Endothelial cell of umbilical vein (primary cell): ENCODE results near the gene ALDH6A1. TPM values are rescaled to one million over a fixed set of nuclear protein-coding genes. Genes with fewer than 3 reads are reported as not detected.

Source experiments
- BruUV-seq: library from RNA; stranded (reverse); fragments of 400-500 nt; replicated peaks from 2 replicates; lab custom pipeline; 2021; lab: Mats Ljungman, UMichigan
- CTCF ChIA-PET: fragments of 300-600, 350-600 bp; sonication (Branson Sonifier 250); formaldehyde crosslinking; loops from one replicate; lab custom pipeline; 2021; ENCODE audit warnings: antibody characterized with exemption, inconsistent platforms; lab: Charles Lee
- POLR2A ChIA-PET: fragments of 300-600, 350-600 bp; sonication (Branson Sonifier 250); formaldehyde crosslinking; loops from one replicate; lab custom pipeline; 2021; ENCODE audit warnings: antibody characterized with exemption, inconsistent platforms; lab: Charles Lee
- DNase-seq: peaks from one replicate; pipeline ENCODE4 v3.0.0-alpha.2; 2011; ENCODE audit warnings: low read depth, low spot score
- FAIRE-seq: peaks from 2 replicates; lab custom pipeline; 2011; peaks lifted over from hg19 to GRCh38; lab: Jason Lieb, UNC
- H2AFZ ChIP-seq: 2 replicates; pipeline ENCODE4 v1.6.0; 2012; ENCODE audit warnings: low read depth, low read length, control low read depth, inconsistent platforms
- H3K27ac ChIP-seq: 2 replicates; pipeline ENCODE4 v1.5.1; 2011; ENCODE audit warnings: low read depth, mild to moderate bottlenecking, control low read depth, low read length, moderate library complexity; ENCODE audit not compliant: insufficient read depth
- H3K27me3 ChIP-seq, 2 experiments: 2 replicates each; pipeline versions ENCODE4 v1.6.0 to v1.6.1; 2011; ENCODE audit warnings: low read length in 2 of 2, mixed read lengths in 1 of 2; ENCODE audit not compliant: control insufficient read depth in 2 of 2, insufficient read depth in 2 of 2
- H3K36me3 ChIP-seq, 2 experiments: 2 replicates in 1 of 2; 3 replicates in 1 of 2; pipeline ENCODE4 v1.5.1; 2011; ENCODE audit warnings: low read length in 2 of 2, mild to moderate bottlenecking in 1 of 2, moderate library complexity in 1 of 2; ENCODE audit not compliant: control insufficient read depth in 2 of 2, insufficient read depth in 2 of 2; ENCODE audit errors: extremely low read depth in 1 of 2
- H3K4me1 ChIP-seq: 3 replicates; pipeline ENCODE4 v1.5.1; 2011; ENCODE audit warnings: mild to moderate bottlenecking, low read length; ENCODE audit not compliant: control insufficient read depth, insufficient read depth; ENCODE audit errors: extremely low read depth
- H3K4me2 ChIP-seq: 2 replicates; pipeline ENCODE4 v1.6.1; 2011; ENCODE audit warnings: low read length, control low read depth, mixed read lengths; ENCODE audit not compliant: insufficient read depth
- H3K4me3 ChIP-seq, 3 experiments: fragments of 200-600 bp in 1 of 3; sonication (generic), shearing (Covaris generic) in 1 of 3; replicated peaks in 1 of 3; 2 replicates each; pipeline ENCODE4 v1.5.1; 2011 to 2016; ENCODE audit warnings: control low read depth in 3 of 3, low read length in 3 of 3, mild to moderate bottlenecking in 2 of 3, inconsistent platforms in 1 of 3, low read depth in 1 of 3, moderate library complexity in 1 of 3; ENCODE audit not compliant: insufficient read depth in 1 of 3
- H3K79me2 ChIP-seq: 2 replicates; pipeline ENCODE4 v1.6.0; 2012; ENCODE audit warnings: low read length, inconsistent platforms; ENCODE audit not compliant: control insufficient read depth, insufficient read depth
- H3K9ac ChIP-seq: replicated peaks from 2 replicates; pipeline ENCODE3; 2011; ENCODE audit warnings: low read length, control low read depth; ENCODE audit not compliant: insufficient read depth; ENCODE audit errors: extremely low read depth
- H3K9me1 ChIP-seq: replicated peaks from 3 replicates; pipeline ENCODE4 v1.6.0; 2011; ENCODE audit warnings: mild to moderate bottlenecking, low read length; ENCODE audit not compliant: control insufficient read depth, insufficient read depth; ENCODE audit errors: extremely low read depth
- H3K9me3 ChIP-seq: replicated peaks from 2 replicates; pipeline ENCODE4 v1.5.1; 2012; ENCODE audit warnings: low read length, inconsistent platforms; ENCODE audit not compliant: control insufficient read depth, insufficient read depth
- H4K20me1 ChIP-seq: replicated peaks from 2 replicates; pipeline ENCODE3; 2011; ENCODE audit warnings: mild to moderate bottlenecking, low read length; ENCODE audit not compliant: control insufficient read depth, insufficient read depth; ENCODE audit errors: extremely low read depth
- EZH2 ChIP-seq: IDR thresholded peaks from 2 replicates; pipeline ENCODE4 v1.6.1; 2012; ENCODE audit warnings: borderline replicate concordance, low read depth, mild to moderate bottlenecking, moderate library complexity, low read length, inconsistent platforms; ENCODE audit not compliant: severe bottlenecking
- FOS ChIP-seq: IDR thresholded peaks from 2 replicates; pipeline ENCODE4 v1.6.1; 2011; ENCODE audit warnings: mild to moderate bottlenecking, low read length, moderate library complexity, borderline replicate concordance; ENCODE audit not compliant: insufficient read depth
- GATA2 ChIP-seq: IDR thresholded peaks from 2 replicates; pipeline ENCODE4 v1.7.0; 2011; ENCODE audit warnings: low read depth, mild to moderate bottlenecking, moderate library complexity, mixed read lengths, low read length; ENCODE audit not compliant: insufficient read length, insufficient read depth
- JUN ChIP-seq: IDR thresholded peaks from 2 replicates; pipeline ENCODE4 v1.6.1; 2011; ENCODE audit warnings: borderline replicate concordance, low read depth; ENCODE audit not compliant: insufficient read length, insufficient read depth
- MYC ChIP-seq: IDR thresholded peaks from one replicate; pipeline ENCODE4 v1.6.1; 2011; ENCODE audit warnings: mild to moderate bottlenecking, low read depth, low read length
- POLR2A ChIP-seq: IDR thresholded peaks from 2 replicates; pipeline ENCODE4 v1.6.1; 2012; ENCODE audit warnings: low read depth, mild to moderate bottlenecking, control low read depth, low read length
- POLR2AphosphoS5 ChIP-seq: IDR thresholded peaks from 2 replicates; pipeline ENCODE4 v1.6.1; 2012; ENCODE audit warnings: low read depth, mild to moderate bottlenecking, control low read depth, low read length, moderate library complexity; ENCODE audit not compliant: insufficient read depth
- dilution Hi-C: fragments of 300-500 bp; cut with MboI; formaldehyde crosslinking; loops from one replicate; pipeline ENCODE4 v1.15.0; 2019; ENCODE audit warnings: low sequenced_read_pairs; ENCODE audit not compliant: extremely low pct_ligation_motif_present
- intact Hi-C: fragments of 100-400 bp; cut with micrococcal nuclease; formaldehyde crosslinking; loops from one replicate; pipeline ENCODE4 v1.10.0; 2022
- polyA plus RNA-seq, 4 experiments: library from polyadenylated mRNA; depleted of rRNA in 3 of 4; stranded (reverse) in 3 of 4; unstranded in 1 of 4; fragments of >200 nt; gene quantifications; 2 replicates each; pipeline versions ENCODE4 v1.2.1 to v1.2.3, GENCODE V29; 2011 to 2012; ENCODE audit warnings: missing spikeins in 1 of 4
- total RNA-seq: library from RNA; stranded (reverse); gene quantifications from 2 replicates; pipeline ENCODE4 v1.2.3, GENCODE V29; 2021
- TF ChIP-seq, protein P1 (sequence below): IDR thresholded peaks from 2 replicates; pipeline ENCODE4 v1.6.1; 2011; ENCODE audit not compliant: insufficient read depth, insufficient read length
- TF ChIP-seq, protein P2 (sequence below), 2 donors: IDR thresholded peaks; 1 replicate in 1 of 2; 2 replicates in 1 of 2; pipeline ENCODE4 v1.5.1; 2011; ENCODE audit warnings: low read length in 2 of 2, mild to moderate bottlenecking in 2 of 2, moderate library complexity in 2 of 2, control low read depth in 1 of 2, inconsistent platforms in 1 of 2, low read depth in 1 of 2; ENCODE audit not compliant: insufficient read depth in 1 of 2; ENCODE audit errors: extremely low read depth in 1 of 2

Gene ALDH6A1
- total and polyA plus RNA-seq, 2 donors (not counting 3 experiments of a cell fraction or from before 2014, with no cell fraction given): 5.2 to 10.2 TPM

DNA sequence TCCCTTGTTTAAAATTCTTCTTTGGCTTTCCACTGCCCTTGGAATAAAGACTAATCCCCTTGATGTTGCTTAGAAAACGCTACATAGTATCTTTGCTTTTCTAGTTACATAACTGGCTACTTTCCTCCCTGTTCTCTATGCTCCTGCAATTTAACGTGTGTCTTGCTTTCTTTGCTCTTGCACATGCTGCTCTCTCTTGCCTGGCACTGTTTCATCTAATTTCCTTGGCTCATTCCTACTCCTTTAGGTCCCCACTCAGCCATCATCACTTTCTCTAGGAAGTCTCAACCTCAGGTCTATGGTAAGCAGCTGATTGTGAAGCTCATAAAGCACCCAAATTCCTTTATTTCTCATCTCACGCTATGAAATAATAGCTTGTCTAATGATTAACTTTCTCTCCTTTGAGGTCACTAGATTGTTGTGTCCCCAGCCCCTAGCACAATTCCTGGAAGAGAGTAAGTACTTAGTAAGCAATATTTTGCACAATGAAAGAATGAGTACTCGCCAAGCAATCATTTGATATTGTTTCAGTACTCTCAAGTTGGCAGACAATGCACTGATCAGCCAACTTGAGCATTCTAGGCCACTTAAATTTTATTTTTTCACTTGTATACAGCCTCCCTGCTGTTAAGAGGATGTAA, 3.3 kb downstream of the ALDH6A1 start:
- DNase-seq (peak; percentile 86), FAIRE-seq (peak; percentile 69)
- Histone ChIP-seq H3K4me3 (no peak overlapping the region), H3K9ac (no peak overlapping the region), H3K4me2 (peak overlapping the region; percentile 17), H3K27ac (peak overlapping the region; percentile 5), H3K9me1 (no peaks in the 10 kb centered on the region), H3K9me3 (no peaks in the 10 kb centered on the region), H3K27me3 (no peaks in the 10 kb centered on the region), H3K4me1 (peaks cover 32% of the 10 kb centered on the region), H4K20me1 (no peaks in the 10 kb centered on the region), H3K36me3 (no peaks in the 10 kb centered on the region), H3K79me2 (no peaks in the 10 kb centered on the region), H2AFZ (peak overlapping the region; percentile 8)
- BruUV-seq: no TSS peak
- dilution Hi-C loops: no loop called here
- peak; percentile 5 for TF ChIP-seq JUN
- TF ChIP-seq POLR2A: no peak
- ChIA-PET CTCF (interaction anchor here (1.6 kb wide), 1 partner anchor 33 kb away, joined by 4 read pairs; no protein-coding TSS in a partner anchor), POLR2A (interaction anchor here (0.6 kb wide), 1 partner anchor 413 kb away, joined by 4 read pairs; the partner anchor contains the start of gene ISCA2)
- intact Hi-C loops: no loop called here

DNA sequence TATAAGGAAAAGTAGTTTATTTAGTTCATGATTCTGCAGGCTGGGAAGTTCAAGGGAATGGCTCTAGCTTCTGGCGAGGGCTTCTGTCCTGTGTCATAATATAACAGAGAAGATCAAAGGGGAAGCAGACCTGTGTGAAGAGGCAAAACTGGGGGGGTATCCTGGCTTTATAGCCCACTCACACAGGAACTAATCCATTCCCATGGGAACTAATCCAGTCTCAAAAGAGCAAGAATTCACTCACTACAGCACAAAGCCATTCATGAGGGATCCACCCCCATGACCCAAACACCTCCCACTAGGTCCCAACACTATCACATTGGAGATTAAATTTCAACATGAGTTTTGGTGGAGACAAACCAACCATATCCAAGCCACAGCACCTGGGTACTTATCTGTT, 6.9 kb downstream of the ALDH6A1 start:
- H3K4me2 ChIP-seq: no peak overlapping the region
- no peak for DNase-seq
- H3K9me1 ChIP-seq: no peaks in the 10 kb centered on the region
- no peak overlapping the region for H3K4me3 ChIP-seq
- H4K20me1 ChIP-seq: no peaks in the 10 kb centered on the region
- no peaks in the 10 kb centered on the region for H3K79me2 ChIP-seq
- no peaks in the 10 kb centered on the region for H3K27me3 ChIP-seq
- ChIA-PET CTCF (interaction anchor here (0.9 to 1.2 kb wide), 2 partner anchors 9 to 13 kb away, joined by 3 to 4 read pairs; no protein-coding TSS in a partner anchor), POLR2A (no interaction called here)
- BruUV-seq: no TSS peak
- TF ChIP-seq, protein P1, sequence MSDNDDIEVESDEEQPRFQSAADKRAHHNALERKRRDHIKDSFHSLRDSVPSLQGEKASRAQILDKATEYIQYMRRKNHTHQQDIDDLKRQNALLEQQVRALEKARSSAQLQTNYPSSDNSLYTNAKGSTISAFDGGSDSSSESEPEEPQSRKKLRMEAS: no peak
- no peak for TF ChIP-seq FOS
- TF ChIP-seq POLR2A: no peak
- TF ChIP-seq POLR2AphosphoS5: no peak
- TF ChIP-seq, protein P2, sequence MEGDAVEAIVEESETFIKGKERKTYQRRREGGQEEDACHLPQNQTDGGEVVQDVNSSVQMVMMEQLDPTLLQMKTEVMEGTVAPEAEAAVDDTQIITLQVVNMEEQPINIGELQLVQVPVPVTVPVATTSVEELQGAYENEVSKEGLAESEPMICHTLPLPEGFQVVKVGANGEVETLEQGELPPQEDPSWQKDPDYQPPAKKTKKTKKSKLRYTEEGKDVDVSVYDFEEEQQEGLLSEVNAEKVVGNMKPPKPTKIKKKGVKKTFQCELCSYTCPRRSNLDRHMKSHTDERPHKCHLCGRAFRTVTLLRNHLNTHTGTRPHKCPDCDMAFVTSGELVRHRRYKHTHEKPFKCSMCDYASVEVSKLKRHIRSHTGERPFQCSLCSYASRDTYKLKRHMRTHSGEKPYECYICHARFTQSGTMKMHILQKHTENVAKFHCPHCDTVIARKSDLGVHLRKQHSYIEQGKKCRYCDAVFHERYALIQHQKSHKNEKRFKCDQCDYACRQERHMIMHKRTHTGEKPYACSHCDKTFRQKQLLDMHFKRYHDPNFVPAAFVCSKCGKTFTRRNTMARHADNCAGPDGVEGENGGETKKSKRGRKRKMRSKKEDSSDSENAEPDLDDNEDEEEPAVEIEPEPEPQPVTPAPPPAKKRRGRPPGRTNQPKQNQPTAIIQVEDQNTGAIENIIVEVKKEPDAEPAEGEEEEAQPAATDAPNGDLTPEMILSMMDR (IDR thresholded peaks at IDR 0.05; ENCODE audit: extremely low read depth in 1 of 2, insufficient read depth in 1 of 2, low read depth in 1 of 2, low read length in 2 of 2): no peak
- TF ChIP-seq MYC: no peak
- no peak for TF ChIP-seq JUN
- TF ChIP-seq EZH2: no peak
- no peak for TF ChIP-seq GATA2
- H3K27ac ChIP-seq: no peak overlapping the region
- FAIRE-seq: no peak
- no peaks in the 10 kb centered on the region for H3K36me3 ChIP-seq
- H3K4me1 ChIP-seq: peaks cover 16% of the 10 kb centered on the region
- no peak overlapping the region for H2AFZ ChIP-seq
- no peaks in the 10 kb centered on the region for H3K9me3 ChIP-seq
- dilution Hi-C loops (no loop called here), intact Hi-C loops (no loop called here)
- no peak overlapping the region for H3K9ac ChIP-seq
